WTC11 (cell line): ENCODE data around the gene MAP1LC3A.

Experiments
- AFF4 ChIP-seq: sonication (generic); formaldehyde crosslinking; IDR thresholded peaks from 2 replicates; pipeline ENCODE4 v1.8.1; 2023; ENCODE audit warnings: mild to moderate bottlenecking, missing genetic modification reagents, borderline replicate concordance
- CREB1 ChIP-seq: sonication (generic); formaldehyde crosslinking; IDR thresholded peaks from 2 replicates; pipeline ENCODE4 v1.8.0; 2023; ENCODE audit warnings: mild to moderate bottlenecking, missing genetic modification reagents
- CTCF ChIP-seq: fragments of 200-600 bp; IDR thresholded peaks from 2 replicates; pipeline ENCODE4 v1.8.0; 2022; ENCODE audit warnings: antibody characterized with exemption
- ESRRA ChIP-seq: sonication (generic); formaldehyde crosslinking; IDR thresholded peaks from 2 replicates; pipeline ENCODE4 v1.8.1; 2022; ENCODE audit warnings: mild to moderate bottlenecking, missing genetic modification reagents, borderline replicate concordance
- FOXJ3 ChIP-seq: sonication (generic); formaldehyde crosslinking; IDR thresholded peaks from 2 replicates; pipeline ENCODE4 v1.9.0; 2021; ENCODE audit warnings: missing genetic modification reagents, mild to moderate bottlenecking, borderline replicate concordance
- MAX ChIP-seq: sonication (generic); formaldehyde crosslinking; IDR thresholded peaks from 2 replicates; pipeline ENCODE4 v1.8.0; 2022; ENCODE audit warnings: mild to moderate bottlenecking, missing genetic modification reagents
- MLX ChIP-seq: sonication (generic); formaldehyde crosslinking; IDR thresholded peaks from 2 replicates; pipeline ENCODE4 v1.8.1; 2023; ENCODE audit warnings: mild to moderate bottlenecking, missing genetic modification reagents, moderate library complexity
- NFE2L1 ChIP-seq: sonication (generic); formaldehyde crosslinking; IDR thresholded peaks from 2 replicates; pipeline ENCODE4 v1.8.1; 2023; ENCODE audit warnings: missing genetic modification reagents
- SMAD3 ChIP-seq: sonication (generic); formaldehyde crosslinking; IDR thresholded peaks from 2 replicates; pipeline ENCODE4 v1.8.0; 2022; ENCODE audit warnings: missing genetic modification reagents, mild to moderate bottlenecking, borderline replicate concordance
- USF1 ChIP-seq: sonication (generic); formaldehyde crosslinking; IDR thresholded peaks from 2 replicates; pipeline ENCODE4 v1.8.0; 2022; ENCODE audit warnings: mild to moderate bottlenecking, missing genetic modification reagents
- TF ChIP-seq, protein P1 (sequence below): sonication (generic); formaldehyde crosslinking; IDR thresholded peaks from 2 replicates; pipeline ENCODE4 v1.8.0; 2023; ENCODE audit warnings: missing genetic modification reagents
- TF ChIP-seq, protein P2 (sequence below): fragments of 250-450 bp; sonication (Bioruptor Pico); IDR thresholded peaks from 2 replicates; pipeline ENCODE4 v2.1.2; 2022; ENCODE audit warnings: mild to moderate bottlenecking, moderate library complexity
- TF ChIP-seq, protein P3 (sequence below): fragments of 250-450 bp; sonication (Bioruptor Pico); IDR thresholded peaks from 2 replicates; pipeline ENCODE4 v1.9.0; 2021; ENCODE audit warnings: mild to moderate bottlenecking

DNA sequence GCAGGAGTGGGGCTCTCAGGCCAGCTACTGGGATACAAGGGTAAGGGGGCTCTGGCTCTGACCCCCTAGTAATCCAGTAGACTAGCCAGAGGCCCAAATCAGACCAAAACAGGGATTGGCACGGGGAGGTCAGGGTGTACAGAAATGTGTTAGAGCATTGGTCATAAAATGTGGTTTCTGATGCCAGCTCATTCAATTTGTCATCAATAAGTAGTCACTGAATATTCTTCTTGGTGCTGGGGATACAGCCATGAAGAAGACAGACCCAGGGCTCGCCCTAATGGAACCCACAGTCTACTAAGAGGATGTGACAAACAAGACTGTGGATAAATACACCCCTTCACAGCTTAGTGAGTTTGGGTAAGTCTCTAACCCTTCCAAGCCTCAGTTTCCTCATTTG is 11.1 kb downstream of the MAP1LC3A start:
- TF ChIP-seq MAX (CRISPR knock-in tag) (no peak), CTCF (no peak), NFE2L1 (no peak), FOXJ3 (no peak), AFF4 (CRISPR knock-in tag) (no peak), USF1 (no peak), ESRRA (no peak), MLX (CRISPR knock-in tag) (no peak), CREB1 (CRISPR knock-in tag) (no peak), SMAD3 (CRISPR knock-in tag) (no peak)
- TF ChIP-seq, protein P1, sequence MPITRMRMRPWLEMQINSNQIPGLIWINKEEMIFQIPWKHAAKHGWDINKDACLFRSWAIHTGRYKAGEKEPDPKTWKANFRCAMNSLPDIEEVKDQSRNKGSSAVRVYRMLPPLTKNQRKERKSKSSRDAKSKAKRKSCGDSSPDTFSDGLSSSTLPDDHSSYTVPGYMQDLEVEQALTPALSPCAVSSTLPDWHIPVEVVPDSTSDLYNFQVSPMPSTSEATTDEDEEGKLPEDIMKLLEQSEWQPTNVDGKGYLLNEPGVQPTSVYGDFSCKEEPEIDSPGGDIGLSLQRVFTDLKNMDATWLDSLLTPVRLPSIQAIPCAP (CRISPR knock-in tag) = no peak
- TF ChIP-seq, protein P2, sequence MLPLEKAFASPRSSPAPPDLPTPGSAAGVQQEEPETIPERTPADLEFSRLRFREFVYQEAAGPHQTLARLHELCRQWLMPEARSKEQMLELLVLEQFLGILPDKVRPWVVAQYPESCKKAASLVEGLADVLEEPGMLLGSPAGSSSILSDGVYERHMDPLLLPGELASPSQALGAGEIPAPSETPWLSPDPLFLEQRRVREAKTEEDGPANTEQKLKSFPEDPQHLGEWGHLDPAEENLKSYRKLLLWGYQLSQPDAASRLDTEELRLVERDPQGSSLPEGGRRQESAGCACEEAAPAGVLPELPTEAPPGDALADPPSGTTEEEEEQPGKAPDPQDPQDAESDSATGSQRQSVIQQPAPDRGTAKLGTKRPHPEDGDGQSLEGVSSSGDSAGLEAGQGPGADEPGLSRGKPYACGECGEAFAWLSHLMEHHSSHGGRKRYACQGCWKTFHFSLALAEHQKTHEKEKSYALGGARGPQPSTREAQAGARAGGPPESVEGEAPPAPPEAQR (CRISPR knock-in tag) = no peak
- TF ChIP-seq, protein P3, sequence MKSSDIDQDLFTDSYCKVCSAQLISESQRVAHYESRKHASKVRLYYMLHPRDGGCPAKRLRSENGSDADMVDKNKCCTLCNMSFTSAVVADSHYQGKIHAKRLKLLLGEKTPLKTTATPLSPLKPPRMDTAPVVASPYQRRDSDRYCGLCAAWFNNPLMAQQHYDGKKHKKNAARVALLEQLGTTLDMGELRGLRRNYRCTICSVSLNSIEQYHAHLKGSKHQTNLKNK (CRISPR knock-in tag) = no peak
